ENCODE data around the gene CDH4.

CDH4 gene

GRCh38 chr20:61734733-61735502 is 482.9 kb downstream of the CDH4 start:
- H3K27ac ChIP-seq (ENCODE audit: low read depth, low read length): no peak overlapping the region
- no peaks in the 10 kb centered on the region for H3K9me3 ChIP-seq (ENCODE audit: low read length)
- no peak overlapping the region for H3K9ac ChIP-seq (ENCODE audit: low read length)
- no peak overlapping the region for H3K4me3 ChIP-seq (ENCODE audit: low read depth in 1 of 2, low read length in 2 of 2)
- no peaks in the 10 kb centered on the region for H3K4me1 ChIP-seq (ENCODE audit: insufficient read depth, low read length)
- no peaks in the 10 kb centered on the region for H3K36me3 ChIP-seq (ENCODE audit: insufficient read depth, low read length)
- peaks cover 0 to 13% of the 10 kb centered on the region in 2 donors for H3K27me3 ChIP-seq (ENCODE audit: control insufficient read depth in 1 of 2, insufficient read depth in 2 of 2, low read length in 2 of 2)

GRCh38 chr20:61735503-61735785 is 483.4 kb downstream of the CDH4 start:
- Histone ChIP-seq H3K9ac (ENCODE audit: low read length) (no peak overlapping the region), H3K27me3 (ENCODE audit: control insufficient read depth in 1 of 2, insufficient read depth in 2 of 2, low read length in 2 of 2) (peaks cover 0 to 13% of the 10 kb centered on the region in 2 donors), H3K27ac (ENCODE audit: low read depth, low read length) (no peak overlapping the region), H3K9me3 (ENCODE audit: low read length) (no peaks in the 10 kb centered on the region), H3K4me3 (ENCODE audit: low read depth in 1 of 2, low read length in 2 of 2) (no peak overlapping the region), H3K4me1 (ENCODE audit: insufficient read depth, low read length) (no peaks in the 10 kb centered on the region), H3K36me3 (ENCODE audit: insufficient read depth, low read length) (no peaks in the 10 kb centered on the region)

- Histone ChIP-seq H3K9me3 (ENCODE audit: low read length) (no peaks in the 10 kb centered on the region), H3K36me3 (ENCODE audit: insufficient read depth, low read length) (no peaks in the 10 kb centered on the region), H3K4me1 (ENCODE audit: insufficient read depth, low read length) (no peaks in the 10 kb centered on the region), H3K4me3 (ENCODE audit: low read depth in 1 of 2, low read length in 2 of 2) (no peak overlapping the region), H3K27me3 (ENCODE audit: control insufficient read depth in 1 of 2, insufficient read depth in 2 of 2, low read length in 2 of 2) (peaks cover 0 to 13% of the 10 kb centered on the region in 2 donors), H3K9ac (ENCODE audit: low read length) (no peak overlapping the region), H3K27ac (ENCODE audit: low read depth, low read length) (no peak overlapping the region)
Measured at GRCh38 chr20:61736001-61736635, 484.1 kb downstream of the CDH4 start.

GRCh38 chr20:61736751-61737310 is 484.8 kb downstream of the CDH4 start:
- H3K9me3 ChIP-seq (ENCODE audit: low read length): no peaks in the 10 kb centered on the region
- peaks cover 0 to 9% of the 10 kb centered on the region in 2 donors for H3K27me3 ChIP-seq (ENCODE audit: control insufficient read depth in 1 of 2, insufficient read depth in 2 of 2, low read length in 2 of 2)
- no peak overlapping the region for H3K4me3 ChIP-seq (ENCODE audit: low read depth in 1 of 2, low read length in 2 of 2)
- H3K9ac ChIP-seq (ENCODE audit: low read length): no peak overlapping the region
- H3K4me1 ChIP-seq (ENCODE audit: insufficient read depth, low read length): no peaks in the 10 kb centered on the region
- no peak overlapping the region for H3K27ac ChIP-seq (ENCODE audit: low read depth, low read length)
- no peaks in the 10 kb centered on the region for H3K36me3 ChIP-seq (ENCODE audit: insufficient read depth, low read length)

- Histone ChIP-seq H3K9me3 (ENCODE audit: low read length) (no peaks in the 10 kb centered on the region), H3K9ac (ENCODE audit: low read length) (no peak overlapping the region), H3K27me3 (ENCODE audit: control insufficient read depth in 1 of 2, insufficient read depth in 2 of 2, low read length in 2 of 2) (peaks cover 0 to 9% of the 10 kb centered on the region in 2 donors), H3K4me3 (ENCODE audit: low read depth in 1 of 2, low read length in 2 of 2) (no peak overlapping the region), H3K27ac (ENCODE audit: low read depth, low read length) (no peak overlapping the region), H3K4me1 (ENCODE audit: insufficient read depth, low read length) (no peaks in the 10 kb centered on the region), H3K36me3 (ENCODE audit: insufficient read depth, low read length) (no peaks in the 10 kb centered on the region)
Measured at GRCh38 chr20:61737346-61737745, 485.3 kb downstream of the CDH4 start.

GRCh38 chr20:61737812-61738443 is 485.9 kb downstream of the CDH4 start:
- Histone ChIP-seq H3K27me3 (ENCODE audit: control insufficient read depth in 1 of 2, insufficient read depth in 2 of 2, low read length in 2 of 2) (peaks cover 0 to 11% of the 10 kb centered on the region in 2 donors), H3K4me3 (ENCODE audit: low read depth in 1 of 2, low read length in 2 of 2) (no peak overlapping the region), H3K9me3 (ENCODE audit: low read length) (no peaks in the 10 kb centered on the region), H3K4me1 (ENCODE audit: insufficient read depth, low read length) (no peaks in the 10 kb centered on the region), H3K9ac (ENCODE audit: low read length) (no peak overlapping the region), H3K36me3 (ENCODE audit: insufficient read depth, low read length) (no peaks in the 10 kb centered on the region), H3K27ac (ENCODE audit: low read depth, low read length) (no peak overlapping the region)

GRCh38 chr20:61738601-61739069 is 486.6 kb downstream of the CDH4 start:
- H3K4me3 ChIP-seq (ENCODE audit: low read depth in 1 of 2, low read length in 2 of 2): no peak overlapping the region
- H3K4me1 ChIP-seq (ENCODE audit: insufficient read depth, low read length): no peaks in the 10 kb centered on the region
- no peak overlapping the region for H3K9ac ChIP-seq (ENCODE audit: low read length)
- no peaks in the 10 kb centered on the region for H3K9me3 ChIP-seq (ENCODE audit: low read length)
- no peak overlapping the region for H3K27ac ChIP-seq (ENCODE audit: low read depth, low read length)
- H3K27me3 ChIP-seq (ENCODE audit: control insufficient read depth in 1 of 2, insufficient read depth in 2 of 2, low read length in 2 of 2): peaks cover 0 to 13% of the 10 kb centered on the region in 2 donors
- no peaks in the 10 kb centered on the region for H3K36me3 ChIP-seq (ENCODE audit: insufficient read depth, low read length)

GRCh38 chr20:61739086-61739831 is 487.2 kb downstream of the CDH4 start:
- Histone ChIP-seq H3K9me3 (ENCODE audit: low read length) (no peaks in the 10 kb centered on the region), H3K27ac (ENCODE audit: low read depth, low read length) (no peak overlapping the region), H3K36me3 (ENCODE audit: insufficient read depth, low read length) (no peaks in the 10 kb centered on the region), H3K4me3 (ENCODE audit: low read depth in 1 of 2, low read length in 2 of 2) (no peak overlapping the region), H3K4me1 (ENCODE audit: insufficient read depth, low read length) (no peaks in the 10 kb centered on the region), H3K9ac (ENCODE audit: low read length) (no peak overlapping the region), H3K27me3 (ENCODE audit: control insufficient read depth in 1 of 2, insufficient read depth in 2 of 2, low read length in 2 of 2) (peaks cover 0 to 10% of the 10 kb centered on the region in 2 donors)

- no peak overlapping the region for H3K4me3 ChIP-seq (ENCODE audit: low read depth in 1 of 2, low read length in 2 of 2)
- H3K27ac ChIP-seq (ENCODE audit: low read depth, low read length): no peak overlapping the region
- H3K36me3 ChIP-seq (ENCODE audit: insufficient read depth, low read length): no peaks in the 10 kb centered on the region
- H3K4me1 ChIP-seq (ENCODE audit: insufficient read depth, low read length): no peaks in the 10 kb centered on the region
- H3K27me3 ChIP-seq (ENCODE audit: control insufficient read depth in 1 of 2, insufficient read depth in 2 of 2, low read length in 2 of 2): peaks cover 0 to 10% of the 10 kb centered on the region in 2 donors
- H3K9me3 ChIP-seq (ENCODE audit: low read length): no peaks in the 10 kb centered on the region
- H3K9ac ChIP-seq (ENCODE audit: low read length): no peak overlapping the region
Measured at GRCh38 chr20:61739832-61740118, 487.7 kb downstream of the CDH4 start.

GRCh38 chr20:61742097-61742825 is 490.2 kb downstream of the CDH4 start:
- Histone ChIP-seq H3K4me3 (ENCODE audit: low read depth in 1 of 2, low read length in 2 of 2) (no peak overlapping the region), H3K9ac (ENCODE audit: low read length) (no peak overlapping the region), H3K4me1 (ENCODE audit: insufficient read depth, low read length) (no peaks in the 10 kb centered on the region), H3K27me3 (ENCODE audit: control insufficient read depth in 1 of 2, insufficient read depth in 2 of 2, low read length in 2 of 2) (peaks cover 0 to 5% of the 10 kb centered on the region in 2 donors), H3K27ac (ENCODE audit: low read depth, low read length) (no peak overlapping the region), H3K9me3 (ENCODE audit: low read length) (no peaks in the 10 kb centered on the region), H3K36me3 (ENCODE audit: insufficient read depth, low read length) (no peaks in the 10 kb centered on the region)
